GM23338 (cell line): ENCODE results near the gene SPRED2. TPM values are rescaled to one million over a fixed set of nuclear protein-coding genes. Genes with fewer than 3 reads are reported as not detected.

Source experiments
- ATAC-seq: fragments of 200-7000 bp; cut with Tn5 transposase; 3 replicates; pipeline ENCODE4 v1.9.1; 2020
- DNase-seq: peaks from one replicate; pipeline ENCODE4 v3.0.0-alpha.2; 2015; ENCODE audit warnings: low spot score
- H2AFZ ChIP-seq: fragments of 200-600 bp; sonication (generic); 2 replicates; pipeline ENCODE4 v1.8.0; 2016; ENCODE audit warnings: antibody characterized with exemption, mild to moderate bottlenecking, moderate library complexity
- H3F3A ChIP-seq: fragments of 200-600 bp; sonication (generic); replicated peaks from 2 replicates; pipeline ENCODE4 v1.8.0; 2017; ENCODE audit warnings: antibody characterized with exemption, mixed run types, low read depth
- H3K27ac ChIP-seq: fragments of 200-600 bp; sonication (generic); 2 replicates; pipeline ENCODE4 v1.6.1; 2016; ENCODE audit warnings: low read depth
- H3K27me3 ChIP-seq: fragments of 200-600 bp; sonication (generic); 2 replicates; pipeline ENCODE4 v1.8.0; 2016; ENCODE audit warnings: mild to moderate bottlenecking, mixed run types, moderate library complexity; ENCODE audit not compliant: insufficient read depth
- H3K36me3 ChIP-seq: fragments of 200-600 bp; sonication (generic); 2 replicates; pipeline ENCODE4 v1.8.0; 2016; ENCODE audit warnings: mild to moderate bottlenecking; ENCODE audit not compliant: insufficient read depth
- H3K4me1 ChIP-seq: fragments of 200-600 bp; sonication (generic); 2 replicates; pipeline ENCODE4 v1.8.0; 2016; ENCODE audit warnings: mild to moderate bottlenecking, moderate library complexity; ENCODE audit not compliant: insufficient read depth
- H3K4me2 ChIP-seq: fragments of 200-600 bp; sonication (generic); 2 replicates; pipeline ENCODE4 v1.7.1; 2017; ENCODE audit warnings: mixed run types
- H3K4me3 ChIP-seq: fragments of 200-600 bp; sonication (generic); 2 replicates; pipeline ENCODE4 v1.6.1; 2016; ENCODE audit warnings: mixed run types
- H3K79me2 ChIP-seq: fragments of 200-600 bp; sonication (generic); replicated peaks from 2 replicates; pipeline ENCODE4 v1.8.0; 2017; ENCODE audit warnings: mild to moderate bottlenecking; ENCODE audit not compliant: insufficient read depth
- H3K9me2 ChIP-seq: fragments of 200-600 bp; sonication (generic); 2 replicates; pipeline ENCODE4 v1.8.0; 2017; ENCODE audit not compliant: insufficient read depth
- H4K20me1 ChIP-seq: fragments of 200-600 bp; sonication (generic); replicated peaks from 2 replicates; pipeline ENCODE4 v1.8.0; 2017; ENCODE audit warnings: mild to moderate bottlenecking; ENCODE audit not compliant: insufficient read depth
- H3K27ac Mint-ChIP-seq: 2 replicates; pipeline ENCODE4 v1.8.0; 2020; ENCODE audit warnings: inconsistent platforms, mild to moderate bottlenecking, moderate library complexity, mixed read lengths
- H3K27me3 Mint-ChIP-seq: 3 replicates; pipeline ENCODE4 v1.8.0; 2022; ENCODE audit warnings: low read depth, mild to moderate bottlenecking, moderate library complexity, mixed read lengths, inconsistent platforms; ENCODE audit not compliant: insufficient read depth, poor library complexity
- H3K36me3 Mint-ChIP-seq: 3 replicates; pipeline ENCODE4 v1.8.0; 2021; ENCODE audit warnings: low read depth, mild to moderate bottlenecking, inconsistent platforms, moderate library complexity, mixed read lengths
- H3K4me1 Mint-ChIP-seq: 3 replicates; pipeline ENCODE4 v1.8.0; 2020; ENCODE audit warnings: mild to moderate bottlenecking, inconsistent platforms, mixed read lengths
- H3K4me3 Mint-ChIP-seq: 3 replicates; pipeline ENCODE4 v1.8.0; 2021; ENCODE audit warnings: moderate library complexity, mild to moderate bottlenecking, inconsistent platforms, mixed read lengths
- H3K9me3 Mint-ChIP-seq: 3 replicates; pipeline ENCODE4 v1.8.0; 2020; ENCODE audit warnings: moderate library complexity, mild to moderate bottlenecking, inconsistent platforms, mixed read lengths
- CREB1 ChIP-seq: fragments of 250-450 bp; sonication (Bioruptor Pico); IDR thresholded peaks from 2 replicates; pipeline ENCODE4 v1.5.0; 2020; ENCODE audit warnings: low read depth, mild to moderate bottlenecking, moderate library complexity
- CTCF ChIP-seq, 2 experiments: fragments of 200-600 bp in 1 of 2; sonication (generic) in 1 of 2; conservative IDR thresholded peaks; 2 replicates each; pipeline versions ENCODE4 v1.5.1 to v1.6.1; 2016 to 2017; ENCODE audit warnings: antibody characterized with exemption in 2 of 2, low read depth in 2 of 2, mild to moderate bottlenecking in 2 of 2, moderate library complexity in 1 of 2
- POLR2AphosphoS5 ChIP-seq: IDR thresholded peaks from 2 replicates; pipeline ENCODE4 v1.6.1; 2016; ENCODE audit warnings: antibody characterized with exemption, low read depth
- STAT1 ChIP-seq: IDR thresholded peaks from one replicate; pipeline ENCODE4 v1.6.1; 2016; ENCODE audit warnings: antibody characterized with exemption; ENCODE audit not compliant: unreplicated experiment
- ZNF114 ChIP-seq: fragments of 250-450 bp; sonication (Bioruptor Pico); IDR thresholded peaks from 2 replicates; pipeline ENCODE4 v1.5.0; 2020; ENCODE audit warnings: mild to moderate bottlenecking, moderate library complexity
- ZNF331 ChIP-seq: fragments of 250-450 bp; sonication (Bioruptor Pico); IDR thresholded peaks from 2 replicates; pipeline ENCODE4 v1.5.0; 2020; ENCODE audit warnings: low read depth, mild to moderate bottlenecking, moderate library complexity
- ZNF462 ChIP-seq: fragments of 250-450 bp; sonication (Bioruptor Pico); IDR thresholded peaks from 2 replicates; pipeline ENCODE4 v1.5.0; 2020; ENCODE audit warnings: mild to moderate bottlenecking, moderate library complexity
- polyA plus RNA-seq: library from polyadenylated mRNA; unstranded; fragments of >200 nt; fragmentation: Nextera tagmentation; extraction: Ambion mirVana; gene quantifications from 2 replicates; pipeline ENCODE4 v1.2.1, GENCODE V29; 2016
- total RNA-seq: library from RNA; depleted of rRNA; stranded (reverse); fragments of >200 nt; shearing (Covaris generic); gene quantifications from 2 replicates; pipeline ENCODE4 v1.2.3, GENCODE V29; 2014

SPRED2 gene
- total and polyA plus RNA-seq, 2 experiments from 2014 or later = 8.7 to 13.0 TPM

- Mint-ChIP-seq H3K27me3 (peaks cover 4% of the 10 kb centered on the region), H3K4me3 (no peak overlapping the region), H3K36me3 (peaks cover 27% of the 10 kb centered on the region), H3K9me3 (no peaks in the 10 kb centered on the region), H3K4me1 (peaks cover 14% of the 10 kb centered on the region), H3K27ac (no peak overlapping the region)
- peaks cover 12% of the 10 kb centered on the region; the same call in 1 of the 2 replicates for H3K36me3 ChIP-seq
- DNase-seq (peak; percentile 83), ATAC-seq (peak; percentile 67)
- no peaks in the 10 kb centered on the region for H3F3A ChIP-seq
- H3K4me3 ChIP-seq = no peak overlapping the region
- H4K20me1 ChIP-seq = peaks cover 34% of the 10 kb centered on the region
- peak; percentile 75 to 94 for TF ChIP-seq CTCF (conservative IDR thresholded peaks at IDR 0.05; ENCODE audit: low read depth in 2 of 2)
- no peak for TF ChIP-seq ZNF114 (CRISPR knock-in tag)
- TF ChIP-seq POLR2AphosphoS5 = no peak
- no peak overlapping the region for H3K4me2 ChIP-seq
- H3K27me3 ChIP-seq = peaks cover 6% of the 10 kb centered on the region; the same call in 1 of the 2 replicates
- no peak overlapping the region for H2AFZ ChIP-seq
- H3K79me2 ChIP-seq = no peaks in the 10 kb centered on the region
- H3K27ac ChIP-seq = no peak overlapping the region
- no peaks in the 10 kb centered on the region for H3K9me2 ChIP-seq
- H3K4me1 ChIP-seq = peaks cover 14% of the 10 kb centered on the region
Measured at GRCh38 chr2:65264821-65265670, 167.4 kb downstream of the SPRED2 start.

GRCh38 chr2:65263986-65264385 is 168.4 kb downstream of the SPRED2 start:
- Mint-ChIP-seq H3K36me3 (peaks cover 27% of the 10 kb centered on the region), H3K4me3 (no peak overlapping the region), H3K27me3 (peaks cover 4% of the 10 kb centered on the region), H3K9me3 (no peaks in the 10 kb centered on the region), H3K27ac (no peak overlapping the region), H3K4me1 (peaks cover 11% of the 10 kb centered on the region)
- H3K27ac ChIP-seq = no peak overlapping the region
- peaks cover 12% of the 10 kb centered on the region; the same call in 1 of the 2 replicates for H3K4me1 ChIP-seq
- H3K9me2 ChIP-seq = no peaks in the 10 kb centered on the region
- no peak overlapping the region for H2AFZ ChIP-seq
- H3K4me3 ChIP-seq = no peak overlapping the region
- H3K79me2 ChIP-seq = no peaks in the 10 kb centered on the region
- ATAC-seq (no peak), DNase-seq (no peak)
- H3K27me3 ChIP-seq = peaks cover 3% of the 10 kb centered on the region; the same call in 1 of the 2 replicates
- H3K36me3 ChIP-seq = peaks cover 12% of the 10 kb centered on the region; the same call in 1 of the 2 replicates
- H3F3A ChIP-seq = no peaks in the 10 kb centered on the region
- H3K4me2 ChIP-seq = no peak overlapping the region
- H4K20me1 ChIP-seq = peaks cover 34% of the 10 kb centered on the region
- TF ChIP-seq CREB1 (CRISPR knock-in tag) (no peak), ZNF331 (no peak), ZNF462 (CRISPR knock-in tag) (no peak), STAT1 (no peak), CTCF (conservative IDR thresholded peaks at IDR 0.05; ENCODE audit: low read depth in 2 of 2) (no peak), ZNF114 (CRISPR knock-in tag) (no peak)
